Fibroblast of skin of right quadriceps (primary cell): ENCODE measurements around the gene SHISA9.

Experiments used
- DNase-seq: peaks from one replicate; pipeline ENCODE4 v3.0.0-alpha.2; 2013

SHISA9 gene

GRCh38 chr16:12959072-12959471 is 57.7 kb downstream of the SHISA9 start:
- DNase-seq, result no peak

- DNase-seq, result no peak
Observed at GRCh38 chr16:12961626-12962025, 60.2 kb downstream of the SHISA9 start.

- DNase-seq, result no peak
Observed at GRCh38 chr16:12964461-12964860, 63.1 kb downstream of the SHISA9 start.

- no peak for DNase-seq
Observed at GRCh38 chr16:12965274-12965804, 63.9 kb downstream of the SHISA9 start.

- DNase-seq, result peak; percentile 47
Observed at GRCh38 chr16:12971241-12971640, 69.8 kb downstream of the SHISA9 start.

GRCh38 chr16:12972246-12972645 is 70.8 kb downstream of the SHISA9 start:
- DNase-seq, result no peak

GRCh38 chr16:12975766-12976165 is 74.4 kb downstream of the SHISA9 start:
- DNase-seq, result no peak

- no peak for DNase-seq
Observed at GRCh38 chr16:12976496-12976895, 75.1 kb downstream of the SHISA9 start.

- DNase-seq, result no peak
Observed at GRCh38 chr16:12976936-12977335, 75.5 kb downstream of the SHISA9 start.

- no peak for DNase-seq
Observed at GRCh38 chr16:12985516-12985915, 84.1 kb downstream of the SHISA9 start.

GRCh38 chr16:12988071-12988470 is 86.7 kb downstream of the SHISA9 start:
- DNase-seq, result no peak

GRCh38 chr16:12992066-12992465 is 90.7 kb downstream of the SHISA9 start:
- DNase-seq, result no peak

GRCh38 chr16:12994402-12994801 is 93.0 kb downstream of the SHISA9 start:
- no peak for DNase-seq

- no peak for DNase-seq
Observed at GRCh38 chr16:12995721-12996372, 94.4 kb downstream of the SHISA9 start.

- no peak for DNase-seq
Observed at GRCh38 chr16:12998361-12999085, 97.1 kb downstream of the SHISA9 start.

- DNase-seq, result no peak
Observed at GRCh38 chr16:12999368-12999767, 98.0 kb downstream of the SHISA9 start.

- no peak for DNase-seq
Observed at GRCh38 chr16:13005721-13006247, 104.4 kb downstream of the SHISA9 start.

- no peak for DNase-seq
Observed at GRCh38 chr16:13012601-13013000, 111.2 kb downstream of the SHISA9 start.

- DNase-seq, result no peak
Observed at GRCh38 chr16:13013043-13013442, 111.6 kb downstream of the SHISA9 start.

- DNase-seq, result no peak
Observed at GRCh38 chr16:13014476-13014875, 113.1 kb downstream of the SHISA9 start.

- DNase-seq, result no peak
Observed at GRCh38 chr16:13018026-13018425, 116.6 kb downstream of the SHISA9 start.

- DNase-seq, result no peak
Observed at GRCh38 chr16:13021996-13022395, 120.6 kb downstream of the SHISA9 start.

GRCh38 chr16:13029786-13030185 is 128.4 kb downstream of the SHISA9 start:
- DNase-seq, result no peak

- no peak for DNase-seq
Observed at GRCh38 chr16:13030769-13031168, 129.4 kb downstream of the SHISA9 start.
